HG03460 (cell line): Measurements from ENCODE around the gene SGO2.
A peak's percentile ranks its signal among the peaks of the same experiment; 100 is the strongest.

Source experiments
- ATAC-seq: cut with Tn5 transposase; IDR thresholded peaks from one replicate; pipeline ENCODE4 v1.9.1; 2021; ENCODE audit not compliant: unreplicated experiment

The SGO2 gene

GRCh38 chr2:200525882-200526651 is at the start of gene SGO2:
TSS of gene SGO2 (plus strand) at chr2:200526207. CDS start at chr2:200532976, 6,769 bp downstream.
- ATAC-seq = peak; percentile 99

- ATAC-seq = no peak
Observed at GRCh38 chr2:200476836-200477235, 49.2 kb upstream of the SGO2 start.

- ATAC-seq = no peak
Observed at GRCh38 chr2:200477667-200478131, 48.3 kb upstream of the SGO2 start.

GRCh38 chr2:200479692-200480265 is 46.2 kb upstream of the SGO2 start:
- no peak for ATAC-seq

- peak; percentile 68 for ATAC-seq
Observed at GRCh38 chr2:200482194-200482593, 43.8 kb upstream of the SGO2 start.

- peak; percentile 49 for ATAC-seq
Observed at GRCh38 chr2:200483729-200484198, 42.2 kb upstream of the SGO2 start.

- no peak for ATAC-seq
Observed at GRCh38 chr2:200484934-200485333, 41.1 kb upstream of the SGO2 start.

- no peak for ATAC-seq
Observed at GRCh38 chr2:200486529-200486928, 39.5 kb upstream of the SGO2 start.

- no peak for ATAC-seq
Observed at GRCh38 chr2:200488169-200488568, 37.8 kb upstream of the SGO2 start.

- no peak for ATAC-seq
Observed at GRCh38 chr2:200490001-200490400, 36.0 kb upstream of the SGO2 start.

- ATAC-seq = no peak
Observed at GRCh38 chr2:200492656-200493055, 33.4 kb upstream of the SGO2 start.

- no peak for ATAC-seq
Observed at GRCh38 chr2:200494048-200494447, 32.0 kb upstream of the SGO2 start.

GRCh38 chr2:200496696-200497095 is 29.3 kb upstream of the SGO2 start:
- no peak for ATAC-seq

- no peak for ATAC-seq
Observed at GRCh38 chr2:200498402-200499162, 27.4 kb upstream of the SGO2 start.

- no peak for ATAC-seq
Observed at GRCh38 chr2:200502196-200502595, 23.8 kb upstream of the SGO2 start.

- ATAC-seq = no peak
Observed at GRCh38 chr2:200506679-200507078, 19.3 kb upstream of the SGO2 start.

- ATAC-seq = no peak
Observed at GRCh38 chr2:200507179-200507578, 18.8 kb upstream of the SGO2 start.

GRCh38 chr2:200509235-200509611 is 16.8 kb upstream of the SGO2 start:
- no peak for ATAC-seq

GRCh38 chr2:200509612-200510433 is 16.2 kb upstream of the SGO2 start, which contains the start of gene KCTD18:
TSS of gene KCTD18 (minus strand) at chr2:200510068. CDS start at chr2:200507016, 3,052 bp downstream.
- ATAC-seq = peak; percentile 98

GRCh38 chr2:200515155-200515554 is 10.9 kb upstream of the SGO2 start:
- no peak for ATAC-seq

GRCh38 chr2:200523158-200523557 is 2.8 kb upstream of the SGO2 start:
- ATAC-seq = no peak
